Midbrain (tissue), 1 donor: Measurements from ENCODE around the gene COPG2.
"Not testable (repeated sequence)": the region's sequence is repeated elsewhere in the genome, so short reads cannot be mapped to it uniquely, and the experiment has no call there.

ENCODE experiments used
- DNase-seq: peaks from one replicate; lab custom pipeline; 2025; lab: John Stamatoyannopoulos, UW

Gene COPG2, protein sequence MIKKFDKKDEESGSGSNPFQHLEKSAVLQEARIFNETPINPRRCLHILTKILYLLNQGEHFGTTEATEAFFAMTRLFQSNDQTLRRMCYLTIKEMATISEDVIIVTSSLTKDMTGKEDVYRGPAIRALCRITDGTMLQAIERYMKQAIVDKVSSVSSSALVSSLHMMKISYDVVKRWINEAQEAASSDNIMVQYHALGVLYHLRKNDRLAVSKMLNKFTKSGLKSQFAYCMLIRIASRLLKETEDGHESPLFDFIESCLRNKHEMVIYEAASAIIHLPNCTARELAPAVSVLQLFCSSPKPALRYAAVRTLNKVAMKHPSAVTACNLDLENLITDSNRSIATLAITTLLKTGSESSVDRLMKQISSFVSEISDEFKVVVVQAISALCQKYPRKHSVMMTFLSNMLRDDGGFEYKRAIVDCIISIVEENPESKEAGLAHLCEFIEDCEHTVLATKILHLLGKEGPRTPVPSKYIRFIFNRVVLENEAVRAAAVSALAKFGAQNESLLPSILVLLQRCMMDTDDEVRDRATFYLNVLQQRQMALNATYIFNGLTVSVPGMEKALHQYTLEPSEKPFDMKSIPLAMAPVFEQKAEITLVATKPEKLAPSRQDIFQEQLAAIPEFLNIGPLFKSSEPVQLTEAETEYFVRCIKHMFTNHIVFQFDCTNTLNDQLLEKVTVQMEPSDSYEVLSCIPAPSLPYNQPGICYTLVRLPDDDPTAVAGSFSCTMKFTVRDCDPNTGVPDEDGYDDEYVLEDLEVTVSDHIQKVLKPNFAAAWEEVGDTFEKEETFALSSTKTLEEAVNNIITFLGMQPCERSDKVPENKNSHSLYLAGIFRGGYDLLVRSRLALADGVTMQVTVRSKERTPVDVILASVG

DNA sequence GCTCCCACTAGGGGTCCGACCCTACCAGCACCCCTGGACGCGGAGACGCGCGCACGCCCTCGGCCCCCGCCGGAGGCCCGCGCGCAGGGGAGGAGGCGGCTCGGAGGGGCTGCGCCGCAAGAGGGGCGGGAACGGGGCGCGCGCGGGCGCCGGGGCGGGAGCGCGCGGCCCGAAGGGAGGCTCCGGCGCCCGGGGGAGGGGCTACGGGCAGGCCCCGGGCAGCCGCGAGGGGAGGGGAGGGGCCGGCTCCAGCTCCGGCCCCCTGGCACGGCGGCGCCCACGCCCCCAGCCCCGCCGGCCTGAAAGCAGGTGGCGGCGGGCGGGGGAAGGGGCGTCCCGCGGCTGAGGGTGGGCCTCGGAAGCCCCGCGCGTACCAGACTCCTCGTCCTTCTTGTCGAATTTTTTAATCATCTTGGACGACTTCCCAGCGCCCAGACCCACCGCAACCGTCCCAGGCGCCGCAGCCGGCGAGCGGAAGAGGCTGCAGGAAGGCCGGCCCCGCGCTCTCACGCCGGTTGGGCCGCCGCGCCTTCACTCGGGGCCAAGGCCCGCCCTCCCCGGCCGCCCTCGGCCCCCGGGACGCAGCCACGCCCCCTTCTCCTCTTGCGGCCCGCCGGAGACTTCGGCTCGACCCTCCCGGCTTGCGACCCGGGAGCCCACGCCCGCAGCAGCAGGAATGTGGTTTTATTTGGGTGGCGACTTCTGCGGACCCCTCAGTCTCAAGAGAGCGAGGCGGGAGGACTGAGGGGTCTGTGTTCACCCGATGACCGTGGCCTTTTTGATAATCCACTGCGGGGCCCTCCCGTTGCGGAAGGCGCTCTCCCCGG is at the start of gene COPG2:
TSS of gene COPG2 (minus strand) at position 491 of the 827 bp plus-strand sequence. CDS start at position 411, 80 bp downstream.
- DNase-seq = peak; percentile 88

DNA sequence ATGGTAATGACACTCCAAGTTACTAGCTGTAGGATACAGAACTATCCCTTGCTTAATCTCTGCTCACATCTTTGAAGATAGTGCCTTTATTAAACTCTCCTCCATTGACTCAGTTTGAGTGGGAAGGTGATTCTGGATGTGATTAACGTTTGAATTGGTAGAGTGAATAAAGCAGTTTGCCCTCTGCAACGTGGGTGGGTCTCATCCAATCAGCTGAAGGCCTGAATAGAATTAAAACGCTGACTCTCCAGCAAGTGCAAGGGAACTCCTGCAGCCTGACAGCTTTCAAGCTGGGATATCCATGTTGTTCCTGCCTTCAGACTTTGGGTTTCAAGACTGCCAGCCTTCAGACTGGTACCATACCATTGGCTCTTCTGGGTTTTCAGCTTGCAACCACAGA is 43.9 kb upstream of the COPG2 start:
- no peak for DNase-seq

- DNase-seq = no peak
These were observed 40.2 kb upstream of the COPG2 start for GRCh38 chr7:130708766-130709165.

GRCh38 chr7:130708001-130708400 is 39.5 kb upstream of the COPG2 start:
- DNase-seq = no peak

- no peak for DNase-seq
These were observed 35.3 kb upstream of the COPG2 start for GRCh38 chr7:130703851-130704250.

DNA sequence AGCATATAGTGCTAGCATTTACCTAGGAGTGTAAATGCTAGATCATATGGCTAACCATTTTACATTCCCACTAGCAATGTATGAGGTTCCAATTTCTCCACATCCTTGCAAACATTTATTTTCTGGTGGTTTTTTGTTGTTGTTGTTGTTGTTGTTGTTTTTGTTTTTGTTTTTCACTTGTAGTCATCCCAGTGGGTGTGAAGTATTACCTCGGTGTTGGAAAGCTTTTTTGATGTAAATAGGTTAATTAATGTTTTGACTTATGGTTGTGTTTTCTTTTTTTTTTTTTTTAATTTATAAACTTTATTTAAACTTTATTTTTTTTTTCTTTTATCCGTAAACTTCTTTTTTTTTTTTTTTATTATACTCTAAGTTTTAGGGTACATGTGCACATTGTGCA is 33.1 kb upstream of the COPG2 start:
- no peak for DNase-seq

DNA sequence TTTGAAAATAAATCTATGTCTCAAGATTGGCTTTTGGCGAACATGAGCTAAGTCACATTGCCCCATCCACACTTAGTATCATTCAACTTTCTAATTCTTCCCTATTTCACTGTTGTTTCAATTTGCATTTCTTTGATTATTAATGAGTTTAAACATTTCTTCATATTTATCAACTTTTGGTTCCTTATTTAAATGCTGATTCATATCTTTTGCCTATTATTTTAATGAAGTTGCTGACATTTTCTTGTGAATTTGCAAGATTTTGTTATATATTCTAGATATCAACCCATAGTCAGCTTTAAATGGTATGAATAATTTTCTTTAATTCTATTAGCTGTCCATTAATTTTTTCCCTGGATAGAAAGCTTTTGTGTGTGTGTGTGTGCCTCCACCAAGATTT is 32.2 kb upstream of the COPG2 start:
- DNase-seq = no peak

- DNase-seq = no peak
These were observed 31.1 kb upstream of the COPG2 start for GRCh38 chr7:130699686-130700085.

GRCh38 chr7:130697820-130698219 is 29.3 kb upstream of the COPG2 start:
- DNase-seq = no peak

DNA sequence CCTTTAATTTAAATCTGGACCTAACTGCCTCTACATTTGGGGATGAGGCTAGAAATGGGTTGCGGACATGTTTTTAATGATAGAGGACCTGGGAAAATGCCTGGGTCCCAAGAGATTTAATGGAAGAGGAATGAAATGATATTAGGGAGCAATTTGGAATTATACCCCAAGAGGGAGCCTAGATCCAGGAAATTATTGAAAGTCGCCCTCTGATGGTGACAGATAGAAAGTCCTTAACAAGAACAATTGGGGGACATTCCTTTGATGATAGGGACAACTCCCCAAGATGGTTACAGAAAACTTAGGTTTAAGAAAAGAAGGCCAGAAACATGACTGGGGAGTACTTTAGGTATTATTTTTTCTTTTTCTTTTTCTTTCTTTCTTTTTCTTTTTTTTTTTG is 27.3 kb upstream of the COPG2 start:
- peak; percentile 1 for DNase-seq

DNA sequence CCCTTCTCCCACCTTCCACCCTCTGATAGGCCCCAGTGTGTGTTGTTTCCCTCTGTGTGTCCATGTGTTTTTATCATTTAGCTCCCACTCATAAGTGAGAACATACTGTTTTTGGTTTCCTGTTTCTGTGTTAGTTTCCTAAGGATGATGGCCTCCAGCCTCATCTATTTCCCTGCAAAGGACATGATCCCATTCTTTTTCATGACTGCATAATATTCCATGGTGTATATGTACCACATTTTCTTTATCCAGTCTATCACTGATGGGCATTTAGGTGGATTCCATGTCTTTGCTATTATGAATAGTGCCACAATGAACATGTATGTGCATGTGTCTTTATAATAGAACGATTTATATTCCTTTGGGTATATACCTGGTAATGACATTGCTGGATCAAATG is 23.8 kb upstream of the COPG2 start:
- DNase-seq = not testable (repeated sequence)

- no peak for DNase-seq
These were observed 21.1 kb upstream of the COPG2 start for GRCh38 chr7:130689683-130690082.

- no peak for DNase-seq
These were observed 14.5 kb upstream of the COPG2 start for GRCh38 chr7:130683026-130683425.

DNA sequence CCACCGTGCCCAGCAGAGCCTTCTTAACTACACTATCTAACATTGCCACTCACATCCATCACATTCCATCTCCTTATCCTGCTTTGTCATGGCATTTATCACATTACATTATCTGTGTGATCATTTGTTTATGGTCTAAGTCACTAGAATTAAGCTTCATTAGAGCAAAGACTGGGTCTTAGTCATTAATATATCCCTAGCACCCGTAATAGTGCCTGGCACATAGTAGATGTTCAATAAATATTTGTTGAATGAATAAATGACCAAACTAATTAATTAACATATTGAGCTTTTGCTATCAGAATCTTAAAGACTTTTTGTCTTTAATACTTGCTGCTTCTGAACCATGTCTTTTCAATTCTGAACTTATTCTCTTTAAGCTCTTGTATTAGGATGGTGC is 5.9 kb upstream of the COPG2 start:
- no peak for DNase-seq

- DNase-seq = no peak
These were observed 4.5 kb upstream of the COPG2 start for GRCh38 chr7:130673066-130673465.

GRCh38 chr7:130672146-130672545 is 3.6 kb upstream of the COPG2 start:
- no peak for DNase-seq

DNA sequence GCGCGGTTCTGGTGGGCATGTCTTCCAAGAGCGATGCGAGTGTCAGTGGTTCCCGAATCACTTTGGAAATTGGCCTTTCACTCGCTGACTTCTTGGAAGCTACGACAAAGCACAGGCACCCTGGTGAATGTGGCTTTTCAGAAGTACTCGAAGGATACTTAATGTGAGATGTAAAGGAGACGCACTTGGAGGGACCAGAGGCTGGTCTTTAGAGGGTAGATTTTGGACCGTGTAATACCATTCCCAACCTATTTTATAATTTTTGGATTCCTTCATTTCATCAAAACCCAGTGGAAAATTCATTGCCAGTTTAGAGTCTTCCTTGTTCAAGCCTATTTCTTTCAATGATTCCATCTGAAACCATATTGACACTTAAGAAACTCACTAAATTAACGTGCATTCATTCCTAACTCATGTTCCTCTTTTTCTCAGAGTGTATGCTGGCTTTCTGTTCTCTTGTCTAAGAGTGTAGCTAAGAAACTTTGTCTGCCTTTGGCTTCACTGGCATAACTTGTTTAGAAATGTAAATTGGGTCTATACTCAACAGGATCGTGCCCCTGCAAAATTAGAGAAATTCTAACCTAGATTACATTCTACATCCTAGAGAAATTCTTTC is 645 bp upstream of the COPG2 start:
- peak; percentile 20 for DNase-seq

GRCh38 chr7:130667593-130668257 is 823 bp downstream of the COPG2 start:
- DNase-seq = no peak

DNA sequence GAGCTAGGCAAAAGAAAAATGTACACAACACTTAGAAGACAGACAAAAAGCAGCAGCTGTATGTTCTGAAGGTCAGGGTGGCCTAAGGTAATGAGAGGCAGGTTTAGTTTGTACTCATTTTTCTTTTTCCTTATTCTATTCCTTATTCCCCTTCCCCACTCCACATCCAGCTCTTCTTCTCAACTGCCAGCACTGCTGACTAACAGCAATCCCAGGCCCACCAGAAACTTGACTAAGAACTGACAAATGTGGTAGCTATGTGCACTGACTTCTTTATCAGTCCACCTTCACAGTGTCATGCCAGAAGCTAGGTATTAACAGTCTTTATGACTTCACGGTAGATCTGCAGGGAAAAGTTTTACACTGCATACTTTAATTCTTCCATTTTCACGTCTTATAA is 6.1 kb downstream of the COPG2 start:
- DNase-seq = no peak

GRCh38 chr7:130655286-130655685 is 13.3 kb downstream of the COPG2 start:
- DNase-seq = no peak

DNA sequence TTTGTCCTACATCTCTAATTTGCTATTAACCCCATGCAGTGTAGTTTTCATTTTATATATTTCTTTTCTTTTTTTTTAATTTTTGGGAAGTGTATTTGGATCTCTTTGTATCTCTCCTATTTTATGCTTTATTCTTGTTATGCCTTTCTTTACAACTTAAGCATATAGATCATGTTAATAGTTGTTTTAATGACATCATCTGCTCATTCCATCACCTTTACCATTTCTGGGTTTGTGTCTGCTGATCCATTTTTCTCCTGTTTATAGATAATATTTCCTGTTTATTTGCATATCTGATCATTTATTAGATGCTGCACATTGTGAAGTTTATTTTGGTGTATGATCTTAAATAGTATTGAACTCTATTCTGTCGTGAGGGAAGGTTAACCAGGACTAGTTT is 13.7 kb downstream of the COPG2 start:
- DNase-seq = no peak
